Measurements from ENCODE around the gene UBTD1.
A peak's percentile ranks its signal among the peaks of the same experiment; 100 is the strongest.

UBTD1 gene

GRCh38 chr10:97538411-97538810 lies 39.7 kb downstream of the UBTD1 start:
- Mint-ChIP-seq H3K36me3 (ENCODE audit: low read depth) (no peaks in the 10 kb centered on the region), H3K27ac (peak overlapping the region; percentile 82), H3K4me3 (no peak overlapping the region)

DNA sequence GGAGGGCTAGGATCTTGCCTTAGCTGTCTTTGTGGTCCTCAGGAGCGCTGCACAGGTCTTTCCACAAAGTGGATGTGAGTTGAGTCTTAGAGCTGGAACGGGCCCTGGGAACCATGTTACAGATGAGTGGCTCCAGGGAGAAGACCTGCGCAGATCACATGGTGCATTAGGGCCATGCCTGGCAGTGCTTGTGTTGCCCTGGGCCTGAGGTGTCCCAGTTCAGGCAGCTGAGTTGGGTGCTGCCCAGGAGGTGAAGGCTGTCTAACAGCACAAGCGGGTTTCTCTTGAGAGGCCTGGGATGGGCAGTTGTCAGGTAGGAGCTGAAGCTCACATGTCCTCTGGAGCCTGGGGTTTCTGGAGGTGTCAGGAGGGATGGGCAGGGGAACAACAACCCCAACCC lies 40.1 kb downstream of the UBTD1 start:
- no peak overlapping the region for H3K4me3 Mint-ChIP-seq
- peaks cover 76% of the 10 kb centered on the region for H3K4me1 Mint-ChIP-seq
- H3K36me3 Mint-ChIP-seq (ENCODE audit: low read depth): no peaks in the 10 kb centered on the region
- no peak for DNase-seq
- H3K27me3 Mint-ChIP-seq (ENCODE audit: low read depth, poor library complexity): peaks cover 3% of the 10 kb centered on the region
- TF ChIP-seq, protein P1, sequence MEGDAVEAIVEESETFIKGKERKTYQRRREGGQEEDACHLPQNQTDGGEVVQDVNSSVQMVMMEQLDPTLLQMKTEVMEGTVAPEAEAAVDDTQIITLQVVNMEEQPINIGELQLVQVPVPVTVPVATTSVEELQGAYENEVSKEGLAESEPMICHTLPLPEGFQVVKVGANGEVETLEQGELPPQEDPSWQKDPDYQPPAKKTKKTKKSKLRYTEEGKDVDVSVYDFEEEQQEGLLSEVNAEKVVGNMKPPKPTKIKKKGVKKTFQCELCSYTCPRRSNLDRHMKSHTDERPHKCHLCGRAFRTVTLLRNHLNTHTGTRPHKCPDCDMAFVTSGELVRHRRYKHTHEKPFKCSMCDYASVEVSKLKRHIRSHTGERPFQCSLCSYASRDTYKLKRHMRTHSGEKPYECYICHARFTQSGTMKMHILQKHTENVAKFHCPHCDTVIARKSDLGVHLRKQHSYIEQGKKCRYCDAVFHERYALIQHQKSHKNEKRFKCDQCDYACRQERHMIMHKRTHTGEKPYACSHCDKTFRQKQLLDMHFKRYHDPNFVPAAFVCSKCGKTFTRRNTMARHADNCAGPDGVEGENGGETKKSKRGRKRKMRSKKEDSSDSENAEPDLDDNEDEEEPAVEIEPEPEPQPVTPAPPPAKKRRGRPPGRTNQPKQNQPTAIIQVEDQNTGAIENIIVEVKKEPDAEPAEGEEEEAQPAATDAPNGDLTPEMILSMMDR (IDR thresholded peaks at IDR 0.05): no peak
- no peaks in the 10 kb centered on the region for H3K9me3 Mint-ChIP-seq
- peak overlapping the region; percentile 82 for H3K27ac Mint-ChIP-seq

More at GRCh38 chr10:97538411-97538810, 39.7 kb downstream of the UBTD1 start:
- Mint-ChIP-seq H3K9me3 (no peaks in the 10 kb centered on the region), H3K27me3 (ENCODE audit: low read depth, poor library complexity) (peaks cover 3% of the 10 kb centered on the region), H3K4me1 (peaks cover 73% of the 10 kb centered on the region)
- TF ChIP-seq, protein P1 (IDR thresholded peaks at IDR 0.05): no peak
- DNase-seq: no peak

GRCh38 chr10:97539523-97540200 lies 40.9 kb downstream of the UBTD1 start:
- Mint-ChIP-seq H3K9me3 (no peaks in the 10 kb centered on the region), H3K27ac (peak overlapping the region; percentile 91), H3K4me1 (peaks cover 77% of the 10 kb centered on the region), H3K4me3 (peak overlapping the region; percentile 16), H3K36me3 (ENCODE audit: low read depth) (no peaks in the 10 kb centered on the region), H3K27me3 (ENCODE audit: low read depth, poor library complexity) (peaks cover under 1% of the 10 kb centered on the region)
- TF ChIP-seq, protein P1 (IDR thresholded peaks at IDR 0.05): no peak
- peak; percentile 45 for DNase-seq

GRCh38 chr10:97540669-97541500 lies 42.2 kb downstream of the UBTD1 start:
- no peak overlapping the region for H3K4me3 Mint-ChIP-seq
- no peak overlapping the region for H3K27ac Mint-ChIP-seq
- no peaks in the 10 kb centered on the region for H3K9me3 Mint-ChIP-seq
- DNase-seq: no peak
- TF ChIP-seq, protein P1 (IDR thresholded peaks at IDR 0.05): no peak
- H3K36me3 Mint-ChIP-seq (ENCODE audit: low read depth): no peaks in the 10 kb centered on the region
- peaks cover 82% of the 10 kb centered on the region for H3K4me1 Mint-ChIP-seq
- H3K27me3 Mint-ChIP-seq (ENCODE audit: low read depth, poor library complexity): peaks cover 5% of the 10 kb centered on the region

GRCh38 chr10:97542169-97543024 lies 43.7 kb downstream of the UBTD1 start:
- H3K27ac Mint-ChIP-seq: peak overlapping the region; percentile 96
- H3K36me3 Mint-ChIP-seq (ENCODE audit: low read depth): no peaks in the 10 kb centered on the region
- H3K4me3 Mint-ChIP-seq: peak overlapping the region; percentile 54
- peaks cover 83% of the 10 kb centered on the region for H3K4me1 Mint-ChIP-seq
- H3K9me3 Mint-ChIP-seq: no peaks in the 10 kb centered on the region
- DNase-seq: no peak
- H3K27me3 Mint-ChIP-seq (ENCODE audit: low read depth, poor library complexity): peaks cover 5% of the 10 kb centered on the region
- TF ChIP-seq, protein P1 (IDR thresholded peaks at IDR 0.05): no peak

Data from nephron progenitor cell (in vitro differentiated cells).